ENCODE measurements around the gene TRMT44.
"Not testable (repeated sequence)": the region's sequence is repeated elsewhere in the genome, so short reads cannot be mapped to it uniquely, and the experiment has no call there.

TRMT44 gene

DNA sequence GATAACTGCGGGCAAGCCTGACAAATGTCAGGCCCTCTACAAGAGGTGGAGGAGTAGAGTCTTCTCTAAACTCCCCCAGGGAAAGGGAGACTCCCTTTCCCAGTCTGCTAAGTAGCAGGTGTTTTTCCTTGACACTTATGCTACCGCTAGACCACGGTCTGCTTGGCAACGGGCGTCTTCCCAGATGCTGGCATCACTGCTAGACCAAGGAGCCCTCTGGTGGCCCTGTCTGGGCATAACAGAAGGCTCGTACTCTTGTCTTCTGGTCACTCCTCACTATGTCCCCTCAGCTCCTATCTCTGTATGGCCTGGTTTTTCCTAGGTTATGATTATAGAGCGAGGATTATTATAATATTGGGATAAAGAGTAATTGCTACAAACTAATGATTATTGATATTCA lies 33.7 kb upstream of the TRMT44 start:
- DNase-seq, result not testable (repeated sequence)

DNA sequence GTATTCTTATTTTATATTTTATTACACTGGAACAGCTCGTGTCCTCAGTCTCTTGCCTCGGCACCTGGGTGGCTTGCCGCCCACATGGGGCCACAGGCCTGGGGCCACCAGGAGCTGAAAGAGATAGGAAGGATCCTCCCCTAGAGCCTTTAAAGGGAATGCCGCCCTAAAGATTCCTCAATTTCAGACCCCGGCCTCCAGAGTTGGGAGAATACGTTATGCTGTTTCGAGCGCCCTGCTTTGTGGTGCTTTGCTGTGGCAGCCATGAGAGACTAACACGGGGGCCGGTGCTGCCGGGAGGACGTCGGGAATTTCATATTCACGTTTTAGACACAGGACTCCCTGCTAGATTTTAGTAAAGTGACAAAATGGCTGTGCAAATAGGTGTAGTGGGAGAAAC lies 33.3 kb upstream of the TRMT44 start:
- no peak for DNase-seq

DNA sequence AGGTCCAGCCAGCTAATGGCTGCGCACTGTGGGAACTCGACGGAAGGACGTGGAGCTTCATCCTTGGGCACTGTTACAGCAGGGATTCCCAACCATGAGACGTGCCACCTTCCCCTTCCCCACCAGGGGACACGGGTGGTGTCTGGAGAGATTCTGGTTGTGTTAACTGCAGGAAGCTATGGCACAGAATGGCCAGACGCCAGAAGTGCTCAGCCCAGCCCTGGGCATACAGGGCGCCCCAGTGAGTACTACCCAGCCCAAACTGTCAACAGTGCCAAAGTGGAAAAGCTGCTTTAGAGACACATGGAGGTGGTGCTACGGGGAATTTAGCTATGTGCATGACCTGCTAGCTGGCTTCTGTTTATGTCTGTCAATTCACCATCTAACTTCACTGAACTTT lies 32.8 kb upstream of the TRMT44 start:
- no peak for DNase-seq

DNA sequence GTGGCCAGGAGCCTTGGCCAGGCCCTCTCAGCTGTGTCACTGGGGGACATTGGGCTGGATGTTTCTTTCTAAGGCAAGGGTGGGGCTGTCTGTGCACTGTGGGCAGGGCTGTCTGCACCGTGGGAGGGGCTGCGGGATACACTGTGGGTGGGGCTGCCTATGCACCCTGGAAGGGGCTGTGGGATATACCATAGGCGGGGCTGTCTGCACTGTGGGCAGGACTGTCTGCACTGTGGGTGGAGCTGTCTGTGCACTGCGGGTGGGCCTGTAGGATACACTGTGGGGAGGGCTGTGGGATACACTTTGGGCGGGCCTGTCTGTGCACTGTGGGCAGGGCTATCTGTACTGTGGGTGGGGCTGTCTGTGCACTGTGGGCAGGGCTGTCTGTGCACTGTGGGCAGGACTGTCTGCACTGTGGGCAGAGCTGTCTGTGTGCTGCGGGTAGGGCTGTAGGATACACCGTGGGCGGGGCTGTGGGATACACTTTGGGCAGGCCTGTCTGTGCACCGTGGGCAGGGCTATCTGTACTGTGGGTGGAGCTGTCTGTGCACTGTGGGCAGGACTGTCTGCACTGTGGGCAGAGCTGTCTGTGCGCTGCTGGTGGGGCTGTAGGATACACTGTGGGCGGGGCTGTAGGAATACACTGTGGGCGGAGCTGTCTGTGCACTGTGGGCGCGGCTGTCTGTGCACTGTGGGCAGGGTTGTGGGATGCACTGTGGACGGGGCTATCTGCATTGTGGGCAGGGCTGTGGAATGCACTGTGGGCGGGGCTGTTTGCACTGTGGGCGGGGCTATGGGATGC lies 31.1 kb upstream of the TRMT44 start:
- no peak for DNase-seq

DNA sequence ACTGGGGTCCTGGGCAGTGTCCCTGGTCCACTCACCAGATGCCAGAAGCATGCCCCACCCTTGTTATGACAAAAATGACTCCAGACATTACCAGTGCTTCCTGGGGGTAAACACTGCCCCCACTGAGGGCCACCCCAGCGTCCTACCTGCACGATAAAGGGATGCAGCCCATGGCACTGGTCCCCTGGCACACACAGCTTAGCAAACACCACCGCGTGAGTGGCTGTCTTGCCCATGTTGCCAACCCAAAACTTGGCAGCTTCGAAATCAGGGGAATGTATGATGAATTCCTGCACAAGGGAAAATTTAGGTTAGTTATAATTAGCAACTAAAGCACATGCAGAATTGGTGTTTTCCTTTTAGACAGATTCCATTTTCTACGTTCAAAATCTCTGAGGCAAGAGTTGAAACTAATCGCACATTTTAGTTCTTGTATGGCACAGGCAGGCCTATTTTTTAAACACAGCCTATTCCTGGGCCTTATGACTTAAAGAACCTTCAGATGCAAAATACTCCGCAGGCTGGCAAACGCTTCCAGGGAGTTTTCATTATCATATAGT lies 30.4 kb upstream of the TRMT44 start:
- no peak for DNase-seq

DNA sequence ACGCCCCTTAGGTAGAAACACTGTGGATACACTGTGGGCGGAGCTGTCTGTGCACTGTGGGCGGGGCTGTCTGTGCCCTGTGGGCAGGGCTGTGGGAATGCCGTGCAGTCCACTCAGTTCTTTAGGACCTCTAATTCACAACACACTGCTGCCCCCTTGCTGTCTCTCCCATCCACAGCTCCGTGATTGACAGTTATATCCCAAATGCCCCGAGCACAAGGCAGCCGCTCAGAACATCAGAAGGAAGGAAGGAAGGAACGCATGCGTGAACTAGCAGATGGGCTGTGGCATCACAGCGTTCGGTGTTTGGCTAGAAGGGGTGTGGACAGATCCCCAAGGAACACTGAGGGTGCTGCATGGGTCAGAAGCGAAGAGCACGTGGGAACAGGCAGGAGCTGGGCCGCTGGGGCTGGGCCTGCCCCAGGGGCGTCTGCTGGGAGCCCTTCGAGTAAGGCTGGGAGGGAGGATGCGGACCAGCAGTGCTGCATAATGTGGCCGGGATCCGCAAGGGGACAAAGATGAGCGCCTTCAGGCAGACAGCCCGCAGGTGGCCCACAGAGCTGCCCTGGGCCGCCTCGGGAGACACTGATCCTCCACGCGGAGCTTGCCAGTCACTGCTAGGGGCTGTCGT lies 29.8 kb upstream of the TRMT44 start:
- DNase-seq, result no peak

DNA sequence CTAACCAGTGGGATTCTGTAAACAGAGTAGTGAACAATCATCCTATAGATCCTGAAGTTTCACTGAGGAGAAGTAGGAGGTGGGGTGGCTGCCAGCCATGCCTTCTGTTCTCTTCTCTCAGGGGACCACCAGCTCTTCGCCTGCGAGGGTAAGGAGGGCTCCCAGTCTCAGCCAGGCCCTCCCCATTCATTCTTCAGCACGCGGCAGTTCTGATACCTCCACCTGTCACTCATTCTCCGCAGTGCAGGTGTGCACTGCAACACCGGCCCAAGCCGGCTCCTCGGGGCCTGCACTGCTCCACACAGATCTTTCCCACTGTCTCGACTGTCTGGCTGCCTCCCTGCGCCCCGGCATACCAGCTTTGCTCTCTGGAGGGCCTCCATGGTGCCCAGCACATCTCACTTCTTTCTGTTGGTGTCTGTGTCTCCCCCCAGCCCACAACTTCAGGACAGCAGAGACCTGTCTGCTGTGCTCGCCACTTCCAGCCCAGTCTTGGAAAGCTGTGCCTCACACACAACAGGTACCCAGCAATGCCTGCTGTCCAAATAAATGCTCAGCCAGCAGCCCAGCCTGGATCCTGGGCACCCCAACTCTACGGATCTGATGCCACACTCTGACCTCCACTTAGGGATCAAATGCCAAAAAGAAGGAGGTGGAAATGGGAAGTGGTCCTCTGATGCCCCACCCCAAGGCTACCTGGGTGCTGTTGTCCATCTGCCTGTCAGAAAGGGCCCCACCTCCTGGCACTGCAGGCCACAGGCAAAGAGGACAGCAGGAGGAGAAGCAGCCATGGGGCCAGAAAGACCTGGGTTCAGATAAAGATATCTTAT lies 29.0 kb upstream of the TRMT44 start:
- no peak for DNase-seq

DNA sequence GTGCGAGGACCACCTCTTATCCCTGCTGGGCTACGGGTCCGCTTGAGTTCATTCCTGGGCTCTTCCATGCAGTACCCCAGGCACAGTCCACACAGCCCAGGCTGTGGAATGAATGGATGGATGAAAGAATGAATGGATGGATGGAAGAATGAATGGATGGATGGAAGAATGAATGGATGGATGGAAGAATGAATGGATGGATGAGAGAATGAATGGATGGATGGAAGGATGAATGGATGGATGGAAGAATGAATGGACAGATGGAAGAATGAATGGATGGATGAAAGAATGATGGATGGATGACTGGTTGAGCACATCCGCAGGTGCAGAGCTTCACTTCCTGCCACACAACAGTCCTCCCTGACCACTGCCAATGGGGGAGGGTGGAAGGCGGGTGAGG lies 28.3 kb upstream of the TRMT44 start:
- no peak for DNase-seq

DNA sequence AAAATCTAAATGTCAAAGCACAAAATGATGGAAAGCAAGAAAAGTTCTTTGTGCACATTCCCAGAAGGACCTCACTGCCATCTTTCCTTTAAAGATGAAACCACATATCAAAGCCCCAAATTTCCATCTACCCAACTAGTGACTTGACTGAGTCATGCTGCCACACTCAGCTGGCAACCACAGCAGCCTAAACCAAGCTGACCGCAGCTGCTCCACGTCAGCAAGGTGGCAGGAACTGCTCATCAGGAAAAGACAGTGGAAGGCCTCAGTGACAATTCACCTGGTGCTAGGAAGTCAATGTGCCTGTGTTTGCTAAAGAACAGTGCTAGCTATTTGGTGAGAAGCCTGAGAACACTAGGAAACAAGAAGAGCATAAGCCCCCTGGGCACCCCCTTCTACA lies 26.2 kb upstream of the TRMT44 start:
- no peak for DNase-seq

DNA sequence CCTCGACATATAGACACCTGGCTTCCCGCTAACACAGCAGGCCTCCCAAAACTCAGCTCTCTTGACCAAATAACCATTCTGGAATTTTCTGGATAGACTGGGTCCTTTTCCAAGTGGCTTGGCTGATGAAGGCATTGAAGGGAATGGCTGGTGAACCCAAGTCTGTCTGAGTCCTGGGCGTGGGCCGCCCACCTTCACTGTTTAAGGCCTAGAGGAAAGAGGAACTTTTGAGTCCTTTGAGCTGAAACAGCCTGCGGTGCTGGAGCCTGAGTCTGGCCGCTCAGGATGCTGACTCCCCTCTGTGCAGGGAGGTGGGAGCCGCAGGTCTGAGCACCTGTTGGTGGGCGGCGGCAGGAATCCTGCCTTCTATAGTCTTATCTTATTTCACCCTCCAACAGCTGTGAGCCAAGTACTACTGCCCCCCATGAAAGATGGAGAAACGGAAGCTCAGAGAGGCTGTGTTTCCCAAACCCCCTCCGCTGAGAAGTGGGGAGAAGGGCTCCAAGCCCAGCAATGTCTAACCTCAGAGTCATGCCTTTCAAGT lies 23.4 kb upstream of the TRMT44 start:
- no peak for DNase-seq

DNA sequence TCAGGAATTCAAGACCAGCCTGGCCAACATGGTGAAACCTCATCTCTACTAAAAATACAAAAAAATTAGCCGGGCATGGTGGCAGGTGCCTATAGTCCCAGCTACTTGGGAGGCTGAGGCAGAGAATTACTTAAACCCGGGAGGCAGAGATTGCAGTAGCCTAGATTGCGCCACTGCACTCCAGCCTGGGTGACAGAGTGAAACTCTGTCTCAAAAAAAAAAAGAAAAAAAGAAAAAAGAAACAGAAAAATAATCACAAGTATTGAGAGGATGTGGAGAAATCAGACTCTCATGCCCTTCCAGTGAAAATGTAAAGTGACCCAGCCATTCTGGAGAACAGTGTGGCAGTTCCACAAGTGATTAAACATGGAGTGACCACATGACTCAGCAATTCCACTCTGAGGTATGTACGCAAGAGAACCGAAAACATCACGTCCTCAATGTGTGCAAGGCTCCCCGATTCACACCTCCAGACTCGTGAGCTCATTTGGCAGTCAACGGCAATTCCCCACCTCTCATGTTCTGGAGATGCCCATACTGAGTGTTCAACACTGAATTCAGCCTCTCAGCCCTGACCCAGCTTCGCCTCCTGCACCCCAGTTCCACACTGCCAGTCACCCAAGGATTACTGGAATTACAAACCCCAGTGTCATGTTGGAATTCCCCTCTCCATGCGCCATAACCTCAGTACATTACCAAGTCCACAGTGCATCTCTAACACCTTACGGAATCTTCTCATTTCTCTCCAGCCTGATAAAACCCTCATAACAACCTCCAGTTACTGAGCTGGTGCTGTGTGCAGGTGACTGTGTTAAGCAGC lies 21.1 kb upstream of the TRMT44 start:
- DNase-seq, result no peak

DNA sequence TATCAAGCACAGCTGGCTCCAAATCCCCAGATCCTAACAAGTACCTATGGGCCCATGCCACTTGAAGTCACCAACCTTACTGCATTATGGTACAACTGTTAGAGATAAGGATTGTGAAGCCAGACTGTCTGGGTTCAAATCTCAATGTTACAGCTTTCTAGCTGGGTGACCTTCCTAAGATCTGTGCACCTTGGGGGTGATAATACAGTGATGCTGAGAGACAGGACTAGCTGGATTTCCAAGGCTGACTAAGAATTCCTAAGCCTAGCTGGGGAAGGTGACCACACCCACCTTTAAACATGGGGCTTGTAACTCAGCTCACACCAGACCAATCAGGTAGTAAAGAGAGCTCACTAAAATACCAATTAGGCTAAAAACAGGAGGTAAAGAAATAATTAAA lies 20.4 kb upstream of the TRMT44 start:
- DNase-seq, result not testable (repeated sequence)

DNA sequence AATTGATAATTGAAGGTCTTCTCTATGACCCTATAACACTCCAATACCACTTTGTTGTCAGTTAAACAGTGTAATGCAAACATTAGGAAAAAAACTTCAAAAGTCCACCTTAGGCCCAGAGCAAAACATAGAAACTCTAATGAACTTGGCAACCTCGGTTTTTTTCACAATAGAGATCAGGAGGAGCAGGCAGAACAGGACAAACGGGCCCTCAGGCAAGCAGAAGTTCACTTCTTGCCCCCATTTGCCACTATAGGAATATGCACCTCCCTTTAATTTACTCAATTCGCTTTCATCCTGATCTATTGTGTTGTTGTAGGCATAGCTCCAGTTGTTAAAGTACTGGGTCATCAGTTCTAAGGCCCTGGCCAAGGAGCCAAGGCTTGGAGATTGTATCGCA lies 18.2 kb upstream of the TRMT44 start:
- DNase-seq, result no peak

DNA sequence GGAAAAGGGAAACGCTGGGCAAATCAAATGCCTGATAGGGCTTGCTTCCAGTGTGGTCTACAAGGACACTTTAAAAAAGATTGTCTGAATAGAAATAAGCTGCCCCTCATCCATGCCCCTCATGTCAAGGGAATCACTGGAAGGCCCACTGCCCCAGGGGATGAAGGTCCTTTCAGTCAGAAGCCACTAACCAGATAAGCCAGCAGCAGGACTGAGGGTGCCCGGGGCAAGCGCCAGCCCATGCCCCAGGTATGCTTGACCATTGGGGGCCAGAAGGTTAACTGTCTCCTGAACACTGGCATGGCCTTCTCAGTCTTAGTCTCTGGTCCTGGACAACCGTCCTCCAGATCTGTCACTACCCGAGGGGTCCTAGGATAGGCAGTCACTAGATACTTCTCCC lies 17.8 kb upstream of the TRMT44 start:
- DNase-seq, result no peak

DNA sequence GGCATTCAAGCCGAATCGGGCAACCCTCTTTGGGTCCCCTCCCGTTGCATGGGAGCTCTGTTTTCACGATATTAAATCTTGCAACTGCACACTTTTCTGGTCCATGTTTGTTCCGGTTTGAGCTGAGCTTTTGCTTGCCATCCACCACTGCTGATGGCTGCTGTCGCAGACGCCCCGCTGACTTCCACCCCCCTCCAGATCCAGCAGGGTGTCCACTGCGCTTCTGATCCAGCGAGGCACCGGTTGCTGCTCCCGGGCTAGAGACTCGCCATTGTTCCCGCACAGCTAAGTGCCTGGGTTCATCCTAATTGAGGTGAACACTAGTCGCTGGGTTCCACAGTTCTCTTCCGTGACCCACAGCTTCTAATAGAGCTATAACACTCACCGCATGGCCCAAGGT lies 13.3 kb upstream of the TRMT44 start:
- no peak for DNase-seq

DNA sequence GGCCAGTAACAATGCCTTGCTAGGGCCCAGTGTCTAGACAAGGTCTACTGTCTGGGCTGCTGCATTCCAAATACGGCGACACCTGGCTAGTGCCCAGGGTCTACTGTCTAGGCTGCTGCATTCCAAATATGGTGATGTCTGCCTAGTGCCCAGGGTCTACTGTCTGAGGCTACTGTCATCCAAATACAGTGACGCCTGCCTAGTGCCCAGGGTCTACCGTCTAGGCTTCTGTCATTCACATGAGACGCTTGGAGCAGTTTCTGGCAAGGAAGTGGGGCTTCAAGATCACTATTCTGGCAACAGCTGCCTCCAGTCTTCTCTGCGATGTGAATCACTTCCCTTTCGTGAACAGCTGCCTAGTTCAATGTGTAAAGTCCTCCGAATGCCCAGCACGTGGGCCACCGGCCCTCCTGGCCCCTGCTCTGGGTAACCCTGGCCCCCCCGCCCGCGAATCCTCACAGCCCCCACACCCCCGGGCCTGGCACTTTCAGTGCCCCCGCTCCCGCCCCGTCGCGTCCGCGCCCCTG lies 12.8 kb upstream of the TRMT44 start:
- DNase-seq, result no peak

DNA sequence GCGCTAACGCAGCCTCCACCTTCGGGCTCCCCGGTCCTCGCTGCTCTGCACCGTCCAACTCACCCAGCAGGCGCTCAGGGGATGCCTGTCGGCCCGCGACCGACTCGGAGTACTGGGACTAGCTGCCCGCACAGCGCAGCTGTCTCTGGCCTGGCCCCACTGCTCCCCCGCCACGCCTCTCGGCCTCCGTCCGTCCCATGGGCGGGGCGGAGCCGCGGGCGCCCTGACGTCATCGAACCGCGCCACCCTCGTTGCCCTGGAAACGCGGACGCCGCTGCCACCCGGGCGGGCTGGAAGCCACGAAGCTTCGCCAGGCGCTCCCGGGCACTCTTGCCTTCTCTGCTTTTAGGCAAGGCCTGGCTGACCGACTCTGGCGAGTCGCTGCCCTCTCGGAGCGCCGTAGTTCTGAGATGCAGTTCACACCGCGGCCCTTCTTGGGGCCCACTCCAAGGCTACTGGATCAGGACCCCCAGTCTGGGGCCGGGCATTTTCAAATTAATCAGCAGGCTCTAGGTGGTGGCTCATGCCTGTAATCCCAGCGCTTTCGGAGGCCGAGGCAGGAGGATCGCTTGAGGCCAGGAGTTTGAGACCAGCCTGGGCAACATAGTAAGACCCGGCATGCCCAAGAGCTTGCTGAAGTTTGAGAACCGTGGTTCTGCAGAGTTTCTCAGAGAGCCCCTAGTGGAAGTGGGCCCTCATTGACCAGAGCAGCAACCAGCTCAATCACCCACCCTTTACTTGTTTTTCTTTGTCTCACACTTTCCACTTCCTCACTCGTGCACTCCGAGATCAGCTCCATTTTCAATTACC lies 12.1 kb upstream of the TRMT44 start:
- peak; percentile 61 for DNase-seq

DNA sequence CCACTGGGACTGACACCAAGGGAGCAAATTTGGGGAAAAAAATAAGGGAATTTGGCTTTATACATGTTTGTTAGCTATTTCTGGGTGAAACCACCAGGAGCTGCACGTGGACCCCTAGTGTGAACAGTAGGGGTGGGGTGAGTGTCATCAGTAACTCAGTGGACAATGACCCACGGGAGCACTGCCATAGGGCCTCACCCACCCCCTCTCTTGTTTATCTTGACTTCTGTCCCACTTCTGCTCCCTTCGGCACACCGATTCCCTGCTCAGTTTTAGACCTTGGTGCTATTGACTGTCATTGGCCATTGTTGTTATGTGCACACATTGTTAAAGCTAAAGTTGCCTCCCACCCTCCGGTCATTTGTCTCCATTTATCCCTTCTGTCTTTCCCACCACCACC lies 9.0 kb upstream of the TRMT44 start:
- DNase-seq, result no peak

DNA sequence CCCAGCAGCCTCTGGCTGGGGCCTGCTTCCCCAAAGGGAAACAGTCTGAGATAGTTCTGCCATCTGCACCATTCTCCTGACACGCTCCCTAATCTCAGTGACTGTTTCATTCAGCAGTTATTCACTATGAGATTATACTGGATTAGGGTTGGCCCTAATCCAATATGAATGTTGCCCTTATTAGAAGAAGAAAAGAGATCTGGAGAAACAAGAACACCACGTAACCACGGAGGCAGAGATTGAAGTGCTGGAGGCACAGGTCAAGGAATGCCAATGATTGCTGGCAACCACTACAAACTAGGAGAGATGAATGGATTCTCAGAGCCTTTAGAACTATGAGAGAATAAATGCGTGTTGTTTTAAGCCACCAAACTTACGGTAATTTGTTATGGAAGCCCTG lies 7.4 kb upstream of the TRMT44 start:
- DNase-seq, result no peak

DNA sequence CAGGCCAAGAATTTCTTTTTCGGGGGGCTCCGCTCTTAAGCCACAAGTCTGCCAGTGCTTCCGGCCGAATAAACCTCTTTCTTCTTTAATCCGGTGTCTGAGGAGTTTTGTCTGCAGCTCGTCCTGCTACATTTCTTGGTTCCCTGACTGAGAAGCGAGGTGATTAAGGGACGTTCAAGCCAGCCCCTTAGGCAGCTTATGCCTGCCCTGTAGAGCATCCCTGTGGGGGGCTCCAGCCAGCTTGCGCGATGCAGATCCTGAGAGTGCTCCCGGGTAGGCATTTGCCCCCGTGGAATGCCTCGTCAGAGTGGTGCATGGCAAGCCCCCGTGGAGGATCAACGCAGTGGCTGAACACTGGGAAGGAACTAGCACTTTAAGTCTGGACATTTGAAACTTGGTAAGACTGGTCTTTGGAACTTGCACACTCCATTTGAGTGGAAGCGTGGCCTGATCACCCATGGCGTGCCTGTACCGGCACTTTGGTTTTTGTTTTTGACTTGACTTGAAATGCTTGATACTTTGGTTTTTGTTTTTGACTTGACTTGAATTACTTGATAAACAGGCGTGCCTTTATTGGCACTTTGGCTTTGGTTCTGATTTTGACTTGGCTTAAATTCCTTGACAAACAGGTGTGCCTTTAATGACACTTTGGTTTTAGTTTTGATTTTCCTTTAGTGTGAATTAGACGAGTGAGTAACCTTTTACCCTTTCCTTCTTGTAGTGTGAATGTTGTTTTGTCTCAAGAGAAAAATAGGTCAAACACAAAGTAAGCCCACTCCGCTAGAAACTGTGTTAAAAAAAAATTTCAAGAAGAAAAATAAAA lies 6.1 kb upstream of the TRMT44 start:
- no peak for DNase-seq
